HG02840 (cell line): ENCODE results near the gene ADISSP.
"Not testable (repeated sequence)": the region's sequence is repeated elsewhere in the genome, so short reads cannot be mapped to it uniquely, and the experiment has no call there.

ENCODE experiments used
- ATAC-seq: cut with Tn5 transposase; IDR thresholded peaks from one replicate; pipeline ENCODE4 v1.9.1; 2021; ENCODE audit warnings: mild to moderate bottlenecking, moderate library complexity, moderate number of reproducible peaks; ENCODE audit not compliant: unreplicated experiment, low FRiP score

Gene ADISSP

GRCh38 chr20:3798373-3798768 lies 30.8 kb upstream of the ADISSP start:
- no peak for ATAC-seq

- ATAC-seq, result no peak
Measured at GRCh38 chr20:3797592-3798372, 30.2 kb upstream of the ADISSP start.

GRCh38 chr20:3797226-3797545 lies 29.6 kb upstream of the ADISSP start:
- no peak for ATAC-seq

- ATAC-seq, result no peak
Measured at GRCh38 chr20:3796477-3797225, 29.1 kb upstream of the ADISSP start.

- ATAC-seq, result peak; percentile 60
Measured at GRCh38 chr20:3795511-3796468, 28.2 kb upstream of the ADISSP start, which contains the start of gene CDC25B. CDC25B (plus strand) TSS chr20:3796310; CDS start chr20:3796532, 222 bp downstream.

- no peak for ATAC-seq
Measured at GRCh38 chr20:3794701-3795420, 27.3 kb upstream of the ADISSP start.

- not testable (repeated sequence) for ATAC-seq
Measured at GRCh38 chr20:3794168-3794567, 26.6 kb upstream of the ADISSP start.

- not testable (repeated sequence) for ATAC-seq
Measured at GRCh38 chr20:3789201-3789600, 21.6 kb upstream of the ADISSP start.

GRCh38 chr20:3788685-3789155 lies 21.2 kb upstream of the ADISSP start:
- no peak for ATAC-seq

- no peak for ATAC-seq
Measured at GRCh38 chr20:3787324-3788014, 19.9 kb upstream of the ADISSP start.

- ATAC-seq, result peak; percentile 68
Measured at GRCh38 chr20:3786665-3787323, 19.2 kb upstream of the ADISSP start, which contains the start of gene CENPB. CENPB (minus strand) TSS chr20:3786740; CDS start chr20:3786483, 257 bp downstream.

- no peak for ATAC-seq
Measured at GRCh38 chr20:3786126-3786484, 18.6 kb upstream of the ADISSP start.

GRCh38 chr20:3785240-3786125 lies 17.9 kb upstream of the ADISSP start:
- ATAC-seq, result no peak

- no peak for ATAC-seq
Measured at GRCh38 chr20:3784863-3785239, 17.3 kb upstream of the ADISSP start.

GRCh38 chr20:3784216-3784853 lies 16.8 kb upstream of the ADISSP start:
- no peak for ATAC-seq

- ATAC-seq, result no peak
Measured at GRCh38 chr20:3783511-3784195, 16.1 kb upstream of the ADISSP start.

- ATAC-seq, result no peak
Measured at GRCh38 chr20:3783068-3783489, 15.5 kb upstream of the ADISSP start.
